H1 (cell line): ENCODE measurements around the gene FAM221B. TPM values are rescaled to one million over a fixed set of nuclear protein-coding genes. Genes with fewer than 3 reads are reported as not detected.

ENCODE experiments used
- CTCF ChIA-PET: fragments of 300-600 bp; sonication (Branson Sonifier 250); formaldehyde crosslinking; loops from one replicate; lab custom pipeline; 2021; ENCODE audit not compliant: partially characterized antibody; lab: Charles Lee
- POLR2A ChIA-PET: fragments of 300-600 bp; sonication (Branson Sonifier 250); formaldehyde crosslinking; loops from one replicate; lab custom pipeline; 2021; ENCODE audit warnings: inconsistent platforms; ENCODE audit not compliant: partially characterized antibody; lab: Charles Lee
- DNase-seq, 2 experiments: peaks; one replicate each; pipeline versions ENCODE4 v3.0.0 to v3.0.0-alpha.2; 2010 to 2022; ENCODE audit warnings: low spot score in 2 of 2, low read depth in 1 of 2, mixed read lengths in 1 of 2
- FAIRE-seq: peaks from 2 replicates; lab custom pipeline; 2011; peaks lifted over from hg19 to GRCh38; lab: Jason Lieb, UNC
- H2AFZ ChIP-seq: 2 replicates; pipeline ENCODE4 v1.8.1; 2012; ENCODE audit warnings: low read length, inconsistent platforms
- H2AK5ac ChIP-seq: 2 replicates; pipeline ENCODE4 v1.6.1; 2013; ENCODE audit warnings: low read depth, low read length
- H2BK120ac ChIP-seq: replicated peaks from 2 replicates; pipeline ENCODE3; 2013; ENCODE audit warnings: low read depth, low read length, inconsistent platforms
- H2BK12ac ChIP-seq: 2 replicates; pipeline ENCODE4 v1.6.1; 2013; ENCODE audit warnings: low read depth, low read length
- H2BK15ac ChIP-seq: 2 replicates; pipeline ENCODE4 v1.6.1; 2013; ENCODE audit warnings: low read length
- H2BK20ac ChIP-seq: 2 replicates; pipeline ENCODE4 v1.6.1; 2013; ENCODE audit warnings: low read length
- H2BK5ac ChIP-seq: 2 replicates; pipeline ENCODE4 v1.6.1; 2013; ENCODE audit warnings: low read depth, low read length
- H3K14ac ChIP-seq: 2 replicates; pipeline ENCODE4 v1.6.1; 2013; ENCODE audit warnings: inconsistent platforms; ENCODE audit not compliant: insufficient read length
- H3K18ac ChIP-seq: 2 replicates; pipeline ENCODE4 v1.6.1; 2013; ENCODE audit warnings: low read length; ENCODE audit errors: extremely low read depth
- H3K23ac ChIP-seq: 2 replicates; pipeline ENCODE4 v1.6.1; 2013; ENCODE audit warnings: inconsistent platforms; ENCODE audit not compliant: insufficient read length
- H3K23me2 ChIP-seq: 2 replicates; pipeline ENCODE4 v1.6.1; 2013; ENCODE audit warnings: low read depth, low read length
- H3K27ac ChIP-seq: 2 replicates; pipeline ENCODE4 v1.6.1; 2011; ENCODE audit warnings: low read depth, low read length, inconsistent platforms
- H3K27me3 ChIP-seq, 4 experiments: replicated peaks in 1 of 4; 1 replicate in 1 of 4; 2 replicates in 3 of 4; pipeline versions ENCODE4 v1.6.1 to v1.8.1; 2011 to 2013; ENCODE audit warnings: low read length in 3 of 4, mild to moderate bottlenecking in 3 of 4, inconsistent platforms in 2 of 4, mixed read lengths in 2 of 4, moderate library complexity in 1 of 4; ENCODE audit not compliant: control insufficient read depth in 3 of 4, insufficient read depth in 3 of 4; ENCODE audit errors: extremely low read depth in 1 of 4
- H3K36me3 ChIP-seq, 4 experiments: 2 replicates each; pipeline versions ENCODE4 v1.6.1 to v1.8.1; 2011 to 2013; ENCODE audit warnings: mild to moderate bottlenecking in 4 of 4, low read length in 3 of 4, moderate library complexity in 2 of 4, control low read depth in 1 of 4, inconsistent platforms in 1 of 4; ENCODE audit not compliant: insufficient read depth in 4 of 4, control insufficient read depth in 2 of 4
- H3K4ac ChIP-seq: replicated peaks from 2 replicates; pipeline ENCODE3; 2013; ENCODE audit warnings: low read length, low read depth, mixed read lengths, inconsistent platforms; ENCODE audit not compliant: insufficient read length
- H3K4me1 ChIP-seq, 4 experiments: replicated peaks in 1 of 4; 1 replicate in 1 of 4; 2 replicates in 3 of 4; pipeline versions ENCODE4 v1.6.1 to v1.8.1; 2011 to 2013; ENCODE audit warnings: low read length in 3 of 4, inconsistent platforms in 2 of 4, mixed read lengths in 1 of 4; ENCODE audit not compliant: insufficient read depth in 4 of 4, control insufficient read depth in 3 of 4
- H3K4me2 ChIP-seq, 2 experiments: 2 replicates each; pipeline versions ENCODE4 v1.6.1 to v1.8.1; 2011 to 2013; ENCODE audit warnings: low read depth in 2 of 2, low read length in 2 of 2, control low read depth in 1 of 2, inconsistent platforms in 1 of 2, mild to moderate bottlenecking in 1 of 2; ENCODE audit not compliant: insufficient read depth in 1 of 2
- H3K4me3 ChIP-seq, 4 experiments: fragments of 200-600, 300-600 bp in 1 of 4; sonication (generic), shearing (Covaris generic), sonication (Bioruptor Twin) in 1 of 4; 2 replicates each; pipeline versions ENCODE4 v1.5.1 to v1.8.1; 2011 to 2016; ENCODE audit warnings: low read length in 4 of 4, low read depth in 3 of 4, control low read depth in 2 of 4, inconsistent platforms in 2 of 4, mild to moderate bottlenecking in 2 of 4, mixed read lengths in 1 of 4, moderate library complexity in 1 of 4; ENCODE audit not compliant: insufficient read depth in 2 of 4; ENCODE audit errors: extremely low read depth in 1 of 4
- H3K56ac ChIP-seq: replicated peaks from 2 replicates; pipeline ENCODE3; 2013; ENCODE audit warnings: low read depth, mild to moderate bottlenecking, mixed read lengths, low read length, inconsistent platforms; ENCODE audit not compliant: insufficient read length
- H3K79me1 ChIP-seq: 2 replicates; pipeline ENCODE4 v1.6.1; 2013; ENCODE audit warnings: low read depth, low read length, control low read depth
- H3K79me2 ChIP-seq, 2 experiments: 2 replicates each; pipeline versions ENCODE4 v1.6.1 to v1.8.1; 2012 to 2013; ENCODE audit warnings: low read length in 2 of 2, mild to moderate bottlenecking in 2 of 2, inconsistent platforms in 1 of 2; ENCODE audit not compliant: insufficient read depth in 2 of 2, control insufficient read depth in 1 of 2
- H3K9ac ChIP-seq, 4 experiments: replicated peaks in 1 of 4; 1 replicate in 1 of 4; 2 replicates in 3 of 4; pipeline versions ENCODE4 v1.6.1 to v1.8.1; 2011 to 2013; ENCODE audit warnings: low read depth in 3 of 4, low read length in 3 of 4, control low read depth in 2 of 4, mild to moderate bottlenecking in 2 of 4, moderate library complexity in 2 of 4, inconsistent platforms in 1 of 4; ENCODE audit errors: extremely low read depth in 1 of 4
- H3K9me3 ChIP-seq, 2 experiments: 2 replicates each; pipeline versions ENCODE4 v1.6.1 to v1.8.1; 2012 to 2013; ENCODE audit warnings: mild to moderate bottlenecking in 2 of 2, moderate library complexity in 2 of 2, control low read depth in 1 of 2, inconsistent platforms in 1 of 2, low read depth in 1 of 2, low read length in 1 of 2, mixed read lengths in 1 of 2; ENCODE audit not compliant: insufficient read depth in 2 of 2
- H4K20me1 ChIP-seq, 2 experiments: replicated peaks in 1 of 2; 2 replicates each; pipeline versions ENCODE3 to v1.8.1; 2011 to 2013; ENCODE audit warnings: inconsistent platforms in 2 of 2, low read length in 2 of 2, mild to moderate bottlenecking in 1 of 2; ENCODE audit not compliant: insufficient read depth in 2 of 2, control insufficient read depth in 1 of 2
- H4K5ac ChIP-seq: 2 replicates; pipeline ENCODE4 v1.6.1; 2013; ENCODE audit warnings: low read length, low read depth, mixed read lengths, inconsistent platforms; ENCODE audit not compliant: insufficient read length
- H4K8ac ChIP-seq: 2 replicates; pipeline ENCODE4 v1.8.0; 2013; ENCODE audit warnings: mild to moderate bottlenecking, moderate library complexity, low read length, inconsistent platforms; ENCODE audit not compliant: insufficient read depth; ENCODE audit errors: extremely low read depth
- H4K91ac ChIP-seq: replicated peaks from 2 replicates; pipeline ENCODE3; 2013; ENCODE audit warnings: low read length, mixed read lengths, inconsistent platforms; ENCODE audit not compliant: insufficient read length
- ATF3 ChIP-seq: IDR thresholded peaks from 2 replicates; pipeline ENCODE4 v1.6.1; 2011; ENCODE audit warnings: low read depth, mild to moderate bottlenecking, low read length; ENCODE audit not compliant: insufficient read depth
- CBX8 ChIP-seq: fragments of 300-800, 300-1000 bp; sonication (generic); IDR thresholded peaks from 2 replicates; pipeline ENCODE4 v1.7.1; 2016; ENCODE audit warnings: low read depth, low read length, borderline replicate concordance
- KDM1A ChIP-seq: fragments of 200-600, 300-600 bp; sonication (generic); IDR thresholded peaks from 2 replicates; pipeline ENCODE4 v1.7.1; 2016; ENCODE audit warnings: mild to moderate bottlenecking, low read length, borderline replicate concordance
- MAFK ChIP-seq: IDR thresholded peaks from 2 replicates; pipeline ENCODE4 v1.6.1; 2012; ENCODE audit warnings: low read depth, mild to moderate bottlenecking, improper control_type of control experiment, low read length
- RNF2 ChIP-seq: fragments of 200-900, 300-1000 bp; sonication (generic); IDR thresholded peaks from 2 replicates; pipeline ENCODE4 v1.7.1; 2016; ENCODE audit warnings: borderline replicate concordance, low read depth, mild to moderate bottlenecking, antibody characterized with exemption, low read length; ENCODE audit not compliant: poor library complexity, severe bottlenecking; ENCODE audit errors: missing control alignments
- RXRA ChIP-seq: IDR thresholded peaks from 2 replicates; pipeline ENCODE4 v1.6.1; 2011; ENCODE audit warnings: low read depth, mild to moderate bottlenecking, low read length, moderate library complexity; ENCODE audit not compliant: insufficient read depth
- SAP30 ChIP-seq: fragments of 300-600 bp; sonication (generic); IDR thresholded peaks from 2 replicates; pipeline ENCODE4 v1.7.1; 2012; ENCODE audit warnings: low read length, moderate library complexity, mild to moderate bottlenecking, inconsistent platforms; ENCODE audit not compliant: insufficient read depth, insufficient replicate concordance
- SP2 ChIP-seq: IDR thresholded peaks from 2 replicates; pipeline ENCODE4 v1.6.1; 2012; ENCODE audit warnings: mild to moderate bottlenecking, low read length, inconsistent platforms
- SP4 ChIP-seq: IDR thresholded peaks from 2 replicates; pipeline ENCODE4 v1.6.1; 2012; ENCODE audit warnings: low read length, inconsistent platforms
- TAF7 ChIP-seq: optimal IDR thresholded peaks from 2 replicates; pipeline ENCODE3; 2011; ENCODE audit warnings: low read depth, mild to moderate bottlenecking, inconsistent platforms, low read length, moderate library complexity, borderline replicate concordance
- WGBS, 2 experiments: shearing (Covaris generic) in 1 of 2; methylation state at CpG; one replicate each; pipeline versions ENCODE4 v1.1.6 to v1.1.7; 2013 to 2015; ENCODE audit warnings: low lambda C conversion rate in 2 of 2, mixed read lengths in 2 of 2, inconsistent platforms in 1 of 2, low coverage in 1 of 2, missing lambda C conversion rate in 1 of 2; ENCODE audit not compliant: insufficient replicate concordance in 2 of 2, insufficient coverage in 1 of 2, insufficient read length in 1 of 2; ENCODE audit errors: extremely low coverage in 1 of 2, missing lambda C conversion rate in 1 of 2; 5-methylcytosine and 5-hydroxymethylcytosine counted together
- polyA plus RNA-seq, 7 experiments: library from polyadenylated mRNA; depleted of rRNA in 3 of 7; stranded (reverse) in 5 of 7; unstranded in 2 of 7; fragments of >200 nt in 5 of 7; fragments of 200-250 nt in 2 of 7; gene quantifications; 1 replicate in 5 of 7; 2 replicates in 1 of 7; 4 replicates in 1 of 7; pipeline versions ENCODE4 v1.2.1 to v1.2.3, GENCODE V29; 2011 to 2013; ENCODE audit warnings: missing spikeins in 2 of 7, mixed read lengths in 2 of 7
- total RNA-seq: library from RNA; stranded (reverse); fragmentation: NEBNext Ultra II Directional; extraction: Animal tissue kit (Norgen Biotek cat#: 25700); gene quantifications from 2 replicates; pipeline ENCODE4 v1.2.1, GENCODE V29; 2021

FAM221B gene
- total and polyA plus RNA-seq, 2 of the 8 experiments (the other 6 are each of a cell fraction or from before 2014, with no cell fraction given): not detected

DNA sequence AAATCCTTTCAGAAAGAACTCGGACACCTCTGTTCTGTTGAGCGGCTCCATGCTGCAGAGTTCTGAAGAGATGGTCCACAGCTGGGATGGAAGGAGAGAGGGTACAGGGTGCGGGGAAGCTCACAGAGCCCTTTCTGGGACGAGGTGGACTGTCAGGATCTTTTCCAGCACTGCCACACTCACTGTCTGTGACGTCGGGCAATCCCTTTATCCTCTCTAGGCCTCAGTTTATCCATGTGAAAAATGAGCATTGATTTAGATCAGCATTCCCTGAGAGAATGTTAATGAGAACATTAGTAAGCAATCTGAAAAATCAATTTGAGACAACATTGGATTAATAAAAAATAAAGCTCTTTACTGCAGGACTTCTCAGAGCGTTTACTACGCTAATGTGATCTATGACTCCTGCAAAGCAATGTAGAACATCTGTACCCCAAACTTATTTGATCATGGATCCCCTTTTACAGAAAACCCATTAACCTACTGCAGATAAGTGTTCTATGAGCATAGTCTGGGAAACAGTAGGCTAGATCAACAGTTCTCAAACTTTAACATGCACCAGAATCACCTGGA, 41.9 kb upstream of the FAM221B start, which contains the start of gene OR13J1:
Gene OR13J1, minus strand, starts transcription at position 51 of the 573 bp plus-strand sequence. Its CDS starts 0 bp downstream, at position 51.
- no peak within 1 kb of the TSS for H3K9ac ChIP-seq
- H3K23ac ChIP-seq: no peak within 1 kb of the TSS
- H2BK120ac ChIP-seq: no peak within 1 kb of the TSS
- no peak within 1 kb of the TSS for H3K27ac ChIP-seq
- H2BK20ac ChIP-seq: no peak within 1 kb of the TSS
- H3K23me2 ChIP-seq: no peaks in the 10 kb centered on the region
- no peak within 1 kb of the TSS; the same call in 1 of the 2 replicates for H4K8ac ChIP-seq
- H3K4ac ChIP-seq: peak within 1 kb of the TSS; percentile 44
- peak within 1 kb of the TSS; percentile 46; the same call in 1 of the 2 replicates for H2BK15ac ChIP-seq
- no peaks in the 10 kb centered on the region for H3K79me2 ChIP-seq
- 89% methylated on average over 8 of the region's 8 CpGs; no CpG with 5 or more reads in 1 of the 2 experiments for WGBS, 2 experiments
- H2BK12ac ChIP-seq: peak within 1 kb of the TSS; percentile 94
- H2BK5ac ChIP-seq: peak within 1 kb of the TSS; percentile 63
- H3K27me3 ChIP-seq: peaks cover 0 to 2% (median 0%) of the 10 kb centered on the region in 4 experiments; a peak in 1 of 7 replicates
- no peak within 1 kb of the TSS for H4K5ac ChIP-seq
- POLR2A ChIA-PET: interaction anchor here (0.7 to 2.9 kb wide), 3 partner anchors 9 to 266 kb away, joined by 3 to 14 read pairs (median 5); no protein-coding TSS in a partner anchor
- no peak within 1 kb of the TSS for H3K56ac ChIP-seq
- peaks cover 0 to 8% (median 6%) of the 10 kb centered on the region in 4 experiments; a peak in 6 of 7 replicates for H3K4me1 ChIP-seq
- H3K4me2 ChIP-seq: no peak within 1 kb of the TSS
- no peaks in the 10 kb centered on the region for H3K79me1 ChIP-seq
- H4K20me1 ChIP-seq: peaks cover 0 to 3% of the 10 kb centered on the region in 2 experiments
- H3K9me3 ChIP-seq: no peaks in the 10 kb centered on the region; a peak in 1 of 4 replicates
- H3K18ac ChIP-seq: peak within 1 kb of the TSS; percentile 24
- CTCF ChIA-PET: interaction anchor here (1.5 to 2.1 kb wide), 2 partner anchors 11 to 37 kb away, joined by 3 to 7 read pairs; no protein-coding TSS in a partner anchor
- no peak for FAIRE-seq
- H2AK5ac ChIP-seq: peak within 1 kb of the TSS; percentile 65
- no peaks in the 10 kb centered on the region for H3K36me3 ChIP-seq
- no peak for DNase-seq
- no peak within 1 kb of the TSS for H3K4me3 ChIP-seq
- peak within 1 kb of the TSS; percentile 88 for H4K91ac ChIP-seq
- H2AFZ ChIP-seq: no peak within 1 kb of the TSS
- no peak within 1 kb of the TSS for H3K14ac ChIP-seq
- TF ChIP-seq CBX8 (no peak), SP4 (no peak), RXRA (no peak), SP2 (no peak), RNF2 (no peak), MAFK (no peak), TAF7 (no peak), KDM1A (no peak), ATF3 (no peak), SAP30 (no peak)
